Measurements from ENCODE around the gene TMEM95.

TMEM95 gene

DNA sequence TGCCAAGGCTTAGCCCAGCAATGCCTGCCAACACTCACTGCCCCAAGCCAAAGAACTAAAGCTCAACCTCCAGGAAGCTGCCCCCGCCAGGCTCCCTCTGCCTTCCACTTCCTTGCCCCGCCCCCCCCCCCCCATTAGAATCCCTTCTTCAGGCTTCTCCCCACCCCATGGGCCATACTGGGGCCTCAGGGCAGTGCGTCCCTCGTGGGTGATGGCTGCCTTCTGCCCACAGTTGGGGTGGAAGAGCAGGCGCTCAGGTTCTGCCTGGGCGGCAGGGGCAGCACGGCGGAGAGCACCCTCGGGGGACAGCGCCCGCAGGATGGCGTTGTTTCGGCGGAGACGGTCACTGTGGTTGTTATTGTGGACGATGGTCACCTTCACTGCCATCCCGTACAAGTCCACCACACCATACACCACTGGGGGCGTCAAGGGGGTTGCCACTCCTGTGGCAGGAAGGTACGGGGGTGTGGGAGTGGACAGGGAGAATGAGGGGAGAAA is 29.9 kb upstream of the TMEM95 start:
- FAIRE-seq: no peak
- DNase-seq (ENCODE audit: insufficient read length, low spot score): no peak
- TF ChIP-seq, protein P1, sequence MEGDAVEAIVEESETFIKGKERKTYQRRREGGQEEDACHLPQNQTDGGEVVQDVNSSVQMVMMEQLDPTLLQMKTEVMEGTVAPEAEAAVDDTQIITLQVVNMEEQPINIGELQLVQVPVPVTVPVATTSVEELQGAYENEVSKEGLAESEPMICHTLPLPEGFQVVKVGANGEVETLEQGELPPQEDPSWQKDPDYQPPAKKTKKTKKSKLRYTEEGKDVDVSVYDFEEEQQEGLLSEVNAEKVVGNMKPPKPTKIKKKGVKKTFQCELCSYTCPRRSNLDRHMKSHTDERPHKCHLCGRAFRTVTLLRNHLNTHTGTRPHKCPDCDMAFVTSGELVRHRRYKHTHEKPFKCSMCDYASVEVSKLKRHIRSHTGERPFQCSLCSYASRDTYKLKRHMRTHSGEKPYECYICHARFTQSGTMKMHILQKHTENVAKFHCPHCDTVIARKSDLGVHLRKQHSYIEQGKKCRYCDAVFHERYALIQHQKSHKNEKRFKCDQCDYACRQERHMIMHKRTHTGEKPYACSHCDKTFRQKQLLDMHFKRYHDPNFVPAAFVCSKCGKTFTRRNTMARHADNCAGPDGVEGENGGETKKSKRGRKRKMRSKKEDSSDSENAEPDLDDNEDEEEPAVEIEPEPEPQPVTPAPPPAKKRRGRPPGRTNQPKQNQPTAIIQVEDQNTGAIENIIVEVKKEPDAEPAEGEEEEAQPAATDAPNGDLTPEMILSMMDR (IDR thresholded peaks at IDR 0.05; ENCODE audit: insufficient read depth, missing control alignments): no peak

DNA sequence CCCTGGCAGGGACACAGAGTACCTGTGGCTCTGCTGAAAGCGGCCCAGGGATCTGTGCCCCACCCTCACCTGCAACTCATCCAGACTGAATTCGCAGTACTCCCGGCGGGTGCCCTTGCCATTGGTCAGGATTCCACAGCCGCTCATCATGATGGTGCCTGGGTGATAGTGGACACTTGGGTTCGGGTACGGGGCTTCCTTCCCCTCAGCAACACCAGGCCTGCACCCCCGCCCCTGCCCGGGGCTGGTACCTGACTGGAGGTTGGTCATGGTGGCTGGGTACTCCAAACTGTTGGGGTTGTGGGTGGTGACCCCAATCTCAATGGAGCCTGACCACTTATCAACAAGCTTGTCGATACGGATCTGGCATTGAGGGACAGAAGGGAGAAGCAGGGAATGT is 28.8 kb upstream of the TMEM95 start:
- no peak for FAIRE-seq
- no peak for DNase-seq (ENCODE audit: insufficient read length, low spot score)
- TF ChIP-seq, protein P1 (IDR thresholded peaks at IDR 0.05; ENCODE audit: insufficient read depth, missing control alignments): no peak

DNA sequence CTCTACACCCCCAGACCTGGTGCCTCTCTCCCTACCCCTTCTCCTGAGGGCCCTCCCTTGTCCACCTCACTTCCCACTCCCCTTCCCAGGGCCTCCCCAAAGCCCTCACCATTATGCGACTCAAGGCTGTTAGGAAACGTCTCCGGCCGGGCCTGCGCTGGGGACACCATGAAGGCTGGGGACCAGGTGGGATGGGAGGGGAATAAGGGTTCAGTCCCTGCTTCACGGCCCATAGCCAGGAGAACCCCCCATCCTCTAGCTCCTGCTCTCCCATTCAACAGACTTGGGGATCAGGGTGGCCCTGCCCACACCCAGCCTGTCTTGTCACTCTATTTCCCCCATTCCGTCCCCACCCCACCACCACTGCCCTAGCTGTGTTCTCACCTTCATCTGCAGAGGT is 27.9 kb upstream of the TMEM95 start:
- DNase-seq (ENCODE audit: insufficient read length, low spot score): no peak
- TF ChIP-seq, protein P1 (IDR thresholded peaks at IDR 0.05; ENCODE audit: insufficient read depth, missing control alignments): no peak

DNA sequence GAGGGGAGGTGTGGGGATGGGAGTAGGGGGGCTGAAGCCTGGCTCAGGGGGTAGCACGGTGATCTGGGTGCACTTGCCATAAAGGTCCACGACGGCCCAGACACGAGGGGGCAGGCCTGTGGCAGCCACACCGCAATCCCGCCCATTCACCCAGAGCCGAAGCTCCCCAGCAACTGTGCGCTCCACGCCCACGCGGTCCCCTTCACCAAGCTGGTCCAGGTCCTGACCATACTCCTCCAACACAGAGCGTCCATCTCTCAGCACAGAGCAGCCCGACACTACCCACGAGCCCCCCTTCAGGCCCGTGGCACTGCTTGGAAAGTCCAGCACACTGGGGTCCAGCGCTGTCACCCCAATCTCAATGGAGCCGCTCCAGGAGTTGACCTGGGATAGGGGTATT is 27.5 kb upstream of the TMEM95 start:
- DNase-seq (ENCODE audit: insufficient read length, low spot score) (no peak), FAIRE-seq (no peak)
- TF ChIP-seq, protein P1 (IDR thresholded peaks at IDR 0.05; ENCODE audit: insufficient read depth, missing control alignments): no peak

More for the DNA sequence above, 27.9 kb upstream of the TMEM95 start:
- no peak for FAIRE-seq

DNA sequence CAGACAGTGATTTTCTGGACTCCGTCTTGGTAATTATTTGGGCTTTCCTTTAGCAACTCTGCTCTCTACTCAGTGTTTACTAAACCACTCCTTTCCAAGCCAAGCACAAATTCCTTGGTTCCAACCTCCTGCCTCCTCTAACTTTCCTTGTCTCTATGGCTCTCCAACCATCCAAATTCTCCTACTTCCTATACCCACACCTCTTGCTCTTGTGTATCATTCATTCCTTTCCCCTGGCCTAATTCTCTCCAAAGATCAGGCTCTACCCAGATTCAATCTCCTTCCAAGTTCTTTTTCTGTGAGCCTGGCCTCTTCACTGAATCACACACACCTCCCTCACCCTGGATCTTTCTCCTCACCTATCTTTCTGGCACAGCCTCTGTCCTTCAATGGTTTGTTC is 26.9 kb upstream of the TMEM95 start:
- FAIRE-seq: no peak

DNA sequence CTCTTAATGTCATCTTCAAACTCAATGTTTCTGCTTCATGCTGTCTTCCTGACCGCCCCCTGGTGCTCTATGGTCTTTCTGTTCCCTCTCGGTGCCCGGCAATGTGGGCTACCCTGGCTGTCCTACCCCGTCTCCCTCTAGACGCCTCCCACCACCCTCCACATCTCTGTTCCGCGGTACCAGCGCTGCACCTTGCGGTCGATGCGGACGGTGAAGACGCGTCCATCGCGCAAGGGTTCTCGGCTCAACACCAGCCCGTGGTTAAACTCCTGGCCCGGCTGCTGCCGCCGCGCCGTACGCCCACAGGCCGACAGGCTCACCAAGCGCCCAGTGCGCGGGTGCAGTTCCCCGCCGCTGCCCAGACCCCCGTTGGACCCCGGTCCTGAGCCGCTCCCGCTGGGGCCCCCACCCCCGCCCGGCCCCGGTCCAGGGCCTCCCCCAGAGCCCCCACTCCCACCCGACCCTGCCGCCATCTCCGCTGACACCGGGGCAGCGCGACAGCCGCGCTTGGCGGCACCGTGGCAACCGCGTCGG is 26.0 kb upstream of the TMEM95 start, which contains the start of gene NEURL4:
NEURL4 (minus strand) TSS at position 496 of the 534 bp plus-strand sequence; CDS start at position 473, 23 bp downstream.
- TF ChIP-seq, protein P1 (IDR thresholded peaks at IDR 0.05; ENCODE audit: insufficient read depth, missing control alignments): no peak
- FAIRE-seq: no peak
- DNase-seq (ENCODE audit: insufficient read length, low spot score): no peak

More for the DNA sequence above, 26.9 kb upstream of the TMEM95 start:
- no peak for DNase-seq (ENCODE audit: insufficient read length, low spot score)
- TF ChIP-seq, protein P1 (IDR thresholded peaks at IDR 0.05; ENCODE audit: insufficient read depth, missing control alignments): no peak

DNA sequence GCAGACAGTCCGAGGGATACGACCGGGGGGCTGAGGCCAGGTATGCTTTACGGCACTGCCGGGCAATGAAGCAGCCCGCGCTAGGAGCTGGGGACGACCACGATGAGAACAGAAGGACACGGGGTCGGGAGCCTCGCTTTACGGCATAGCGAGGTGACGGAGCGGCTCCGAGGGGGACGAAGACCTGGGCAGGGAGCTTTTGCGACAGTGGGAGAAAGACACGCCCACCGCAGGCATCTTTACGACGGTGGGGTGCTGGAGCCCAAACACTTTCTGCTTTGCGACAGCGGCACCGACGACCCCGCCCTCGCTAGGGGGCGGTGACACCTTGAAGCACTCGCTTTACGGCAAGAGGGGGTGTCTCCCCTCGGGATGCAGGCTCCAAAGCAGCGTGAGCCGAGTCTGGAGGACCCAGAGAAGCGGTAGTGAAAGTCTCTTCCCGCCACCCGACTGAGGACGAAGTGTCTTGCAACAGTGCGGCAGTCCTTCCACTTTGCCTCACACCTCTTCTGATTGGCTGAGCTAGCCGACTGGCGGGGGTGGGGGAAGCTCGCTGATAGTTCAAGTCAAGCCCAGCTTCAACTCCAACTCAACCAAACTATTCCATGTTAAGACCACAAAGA is 25.5 kb upstream of the TMEM95 start:
- DNase-seq (ENCODE audit: insufficient read length, low spot score) (peak; percentile 97), FAIRE-seq (no peak)
- TF ChIP-seq, protein P1 (IDR thresholded peaks at IDR 0.05; ENCODE audit: insufficient read depth, missing control alignments): no peak

All from D721Med (cell line).